ENCODE results near the gene B3GNT9. TPM values are rescaled to one million over a fixed set of nuclear protein-coding genes. Genes with fewer than 3 reads are reported as not detected.

The B3GNT9 gene
- total RNA-seq, 1 experiment from 2014 or later, result 4.0 TPM

- no peak overlapping the region for H3K4me2 ChIP-seq
- CTCF ChIA-PET, result no interaction called here
- peaks cover 5% of the 10 kb centered on the region for H3K4me1 ChIP-seq (replicated peaks; ENCODE audit: insufficient read depth)
- no peaks in the 10 kb centered on the region for H3K9me2 ChIP-seq (ENCODE audit: insufficient read depth)
- no peaks in the 10 kb centered on the region for H3K9me3 ChIP-seq (ENCODE audit: insufficient read depth, low read depth)
- peaks cover 9% of the 10 kb centered on the region for H3K79me2 ChIP-seq (ENCODE audit: low read depth)
- no peak for DNase-seq
- H3K27me3 ChIP-seq (ENCODE audit: insufficient read depth, low read depth), result no peaks in the 10 kb centered on the region
- no peaks in the 10 kb centered on the region for H4K20me1 ChIP-seq (ENCODE audit: insufficient read depth)
- no peak overlapping the region for H2AFZ ChIP-seq
- BruUV-seq (replicated peaks), result no TSS peak
- TF ChIP-seq, protein P1, sequence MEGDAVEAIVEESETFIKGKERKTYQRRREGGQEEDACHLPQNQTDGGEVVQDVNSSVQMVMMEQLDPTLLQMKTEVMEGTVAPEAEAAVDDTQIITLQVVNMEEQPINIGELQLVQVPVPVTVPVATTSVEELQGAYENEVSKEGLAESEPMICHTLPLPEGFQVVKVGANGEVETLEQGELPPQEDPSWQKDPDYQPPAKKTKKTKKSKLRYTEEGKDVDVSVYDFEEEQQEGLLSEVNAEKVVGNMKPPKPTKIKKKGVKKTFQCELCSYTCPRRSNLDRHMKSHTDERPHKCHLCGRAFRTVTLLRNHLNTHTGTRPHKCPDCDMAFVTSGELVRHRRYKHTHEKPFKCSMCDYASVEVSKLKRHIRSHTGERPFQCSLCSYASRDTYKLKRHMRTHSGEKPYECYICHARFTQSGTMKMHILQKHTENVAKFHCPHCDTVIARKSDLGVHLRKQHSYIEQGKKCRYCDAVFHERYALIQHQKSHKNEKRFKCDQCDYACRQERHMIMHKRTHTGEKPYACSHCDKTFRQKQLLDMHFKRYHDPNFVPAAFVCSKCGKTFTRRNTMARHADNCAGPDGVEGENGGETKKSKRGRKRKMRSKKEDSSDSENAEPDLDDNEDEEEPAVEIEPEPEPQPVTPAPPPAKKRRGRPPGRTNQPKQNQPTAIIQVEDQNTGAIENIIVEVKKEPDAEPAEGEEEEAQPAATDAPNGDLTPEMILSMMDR (conservative IDR thresholded peaks at IDR 0.05), result no peak
- TF ChIP-seq EZH2 (IDR thresholded peaks at IDR 0.05; ENCODE audit: low read depth), result no peak
- POLR2A ChIA-PET (ENCODE audit: unreplicated experiment), result no interaction called here
- peaks cover 9% of the 10 kb centered on the region; the same call in 1 of the 2 replicates for H3F3A ChIP-seq (ENCODE audit: insufficient read depth, low read depth)
- no peak overlapping the region for H3K4me3 ChIP-seq
- no peak overlapping the region for H3K27ac ChIP-seq
- intact Hi-C loops (cut with micrococcal nuclease; ENCODE audit: unreplicated experiment), result no loop called here
- no peaks in the 10 kb centered on the region for H3K36me3 ChIP-seq (ENCODE audit: low read depth)
Observed at GRCh38 chr16:67163164-67163998, 12.6 kb upstream of the B3GNT9 start.

DNA sequence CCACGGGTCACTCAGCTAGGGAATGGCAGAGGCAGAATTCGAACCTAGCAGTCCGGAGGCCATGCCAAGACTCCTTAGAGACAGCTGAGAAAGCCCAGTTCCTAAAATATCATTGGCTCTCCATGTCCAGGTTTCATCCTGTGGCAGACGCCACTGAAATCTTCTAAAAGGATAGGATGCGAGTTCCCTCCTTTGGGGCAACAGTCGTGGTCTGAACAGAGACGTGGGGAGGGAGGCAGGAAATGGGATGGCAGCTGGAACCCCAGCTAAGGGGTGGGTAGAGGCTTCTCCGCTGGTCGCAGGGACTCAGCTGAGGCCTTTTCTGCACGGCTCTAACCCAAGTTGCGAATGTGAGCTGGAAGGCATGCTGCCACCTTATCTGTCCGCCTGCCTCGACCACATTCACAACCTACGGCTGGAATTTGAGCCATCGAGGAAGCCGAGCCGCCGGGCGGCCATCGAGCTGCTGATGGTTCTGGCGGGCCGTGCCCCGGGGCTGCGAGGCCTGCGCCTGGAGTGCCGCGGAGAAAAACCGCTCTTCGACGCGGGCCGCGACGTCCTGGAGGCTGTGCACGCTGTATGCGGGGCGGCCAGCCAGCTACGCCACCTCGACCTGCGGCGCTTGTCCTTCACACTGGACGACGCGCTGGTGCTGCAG, 11.8 kb upstream of the B3GNT9 start:
- Histone ChIP-seq H3K27me3 (ENCODE audit: insufficient read depth, low read depth) (no peaks in the 10 kb centered on the region), H3K36me3 (ENCODE audit: low read depth) (no peaks in the 10 kb centered on the region), H3K27ac (no peak overlapping the region), H3K4me3 (no peak overlapping the region), H3K4me1 (replicated peaks; ENCODE audit: insufficient read depth) (peaks cover 9% of the 10 kb centered on the region), H4K20me1 (ENCODE audit: insufficient read depth) (no peaks in the 10 kb centered on the region), H3F3A (ENCODE audit: insufficient read depth, low read depth) (peaks cover 17% of the 10 kb centered on the region; the same call in 1 of the 2 replicates), H3K4me2 (no peak overlapping the region), H3K79me2 (ENCODE audit: low read depth) (peaks cover 9% of the 10 kb centered on the region), H3K9me3 (ENCODE audit: insufficient read depth, low read depth) (no peaks in the 10 kb centered on the region), H3K9me2 (ENCODE audit: insufficient read depth) (no peaks in the 10 kb centered on the region), H2AFZ (no peak overlapping the region)
- TF ChIP-seq EZH2 (IDR thresholded peaks at IDR 0.05; ENCODE audit: low read depth), result no peak
- TF ChIP-seq, protein P1 (conservative IDR thresholded peaks at IDR 0.05), result no peak
- BruUV-seq (replicated peaks), result no TSS peak
- CTCF ChIA-PET, result no interaction called here
- POLR2A ChIA-PET (ENCODE audit: unreplicated experiment), result no interaction called here
- intact Hi-C loops (cut with micrococcal nuclease; ENCODE audit: unreplicated experiment), result no loop called here
- no peak for DNase-seq

DNA sequence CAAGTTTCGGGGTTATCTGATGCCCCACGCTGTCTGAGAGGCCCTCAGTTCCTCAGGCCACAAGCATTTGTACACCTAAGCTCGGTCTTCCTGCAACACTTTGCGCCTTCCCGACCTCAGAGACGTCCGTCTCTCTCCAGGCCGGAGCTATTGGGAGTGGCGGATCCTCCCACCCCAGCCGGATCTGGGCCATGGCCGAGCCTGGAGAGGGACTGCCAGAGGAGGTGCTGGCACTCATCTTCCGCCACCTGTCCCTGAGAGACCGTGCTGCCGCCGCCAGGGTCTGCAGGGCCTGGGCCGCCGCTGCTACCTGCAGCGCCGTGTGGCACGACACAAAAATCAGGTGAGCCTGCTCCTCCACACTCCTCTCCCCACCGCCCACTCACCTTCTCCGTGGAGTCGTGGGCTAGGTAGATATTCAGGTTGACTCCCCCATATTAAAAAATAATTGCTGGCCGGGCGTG, 10.8 kb upstream of the B3GNT9 start:
- no TSS peak for BruUV-seq (replicated peaks)
- Histone ChIP-seq H3K9me2 (ENCODE audit: insufficient read depth) (no peaks in the 10 kb centered on the region), H4K20me1 (ENCODE audit: insufficient read depth) (no peaks in the 10 kb centered on the region), H3K36me3 (ENCODE audit: low read depth) (no peaks in the 10 kb centered on the region), H3K4me1 (replicated peaks; ENCODE audit: insufficient read depth) (peaks cover 9% of the 10 kb centered on the region), H3F3A (ENCODE audit: insufficient read depth, low read depth) (peaks cover 21% of the 10 kb centered on the region; the same call in 1 of the 2 replicates), H3K4me2 (peak overlapping the region; percentile 74), H3K79me2 (ENCODE audit: low read depth) (peaks cover 9% of the 10 kb centered on the region), H2AFZ (no peak overlapping the region), H3K9me3 (ENCODE audit: insufficient read depth, low read depth) (no peaks in the 10 kb centered on the region), H3K4me3 (peak overlapping the region; percentile 66; the same call in 1 of the 2 replicates), H3K27ac (no peak overlapping the region), H3K27me3 (ENCODE audit: insufficient read depth, low read depth) (no peaks in the 10 kb centered on the region)
- no peak for DNase-seq
- POLR2A ChIA-PET (ENCODE audit: unreplicated experiment), result no interaction called here
- intact Hi-C loops (cut with micrococcal nuclease; ENCODE audit: unreplicated experiment), result loop anchor here (1.0 kb wide), 1 partner anchor 12 kb away; no protein-coding TSS in a partner anchor
- CTCF ChIA-PET, result no interaction called here
- TF ChIP-seq, protein P1 (conservative IDR thresholded peaks at IDR 0.05), result no peak
- TF ChIP-seq EZH2 (IDR thresholded peaks at IDR 0.05; ENCODE audit: low read depth), result no peak
